Endometrial microvascular endothelial cells (primary cell): ENCODE data around the gene TBXAS1. TPM values are rescaled to one million over a fixed set of nuclear protein-coding genes. Genes with fewer than 3 reads are reported as not detected.
"Not testable (repeated sequence)": the region's sequence is repeated elsewhere in the genome, so short reads cannot be mapped to it uniquely, and the experiment has no call there.

Experiments used
- in situ Hi-C: cut with HindIII; loops from 2 replicates; pipeline ENCODE4 v1.10.0; 2017; ENCODE audit warnings: low sequenced_read_pairs, low pct_unique_long_range_greater_than_20kb; ENCODE audit errors: inconsistent ontology term
- total RNA-seq: library from RNA; depleted of rRNA; stranded (reverse); fragments of >200 nt; gene quantifications from one replicate; pipeline ENCODE4 v1.2.3, GENCODE V29; 2015; ENCODE audit errors: inconsistent ontology term

TBXAS1 gene
- total RNA-seq, 1 donor from 2014 or later, result 6.3 TPM

- in situ Hi-C loops, result no loop called here
These were observed 6.2 kb upstream of the TBXAS1 start for GRCh38 chr7:139822855-139823254.

DNA sequence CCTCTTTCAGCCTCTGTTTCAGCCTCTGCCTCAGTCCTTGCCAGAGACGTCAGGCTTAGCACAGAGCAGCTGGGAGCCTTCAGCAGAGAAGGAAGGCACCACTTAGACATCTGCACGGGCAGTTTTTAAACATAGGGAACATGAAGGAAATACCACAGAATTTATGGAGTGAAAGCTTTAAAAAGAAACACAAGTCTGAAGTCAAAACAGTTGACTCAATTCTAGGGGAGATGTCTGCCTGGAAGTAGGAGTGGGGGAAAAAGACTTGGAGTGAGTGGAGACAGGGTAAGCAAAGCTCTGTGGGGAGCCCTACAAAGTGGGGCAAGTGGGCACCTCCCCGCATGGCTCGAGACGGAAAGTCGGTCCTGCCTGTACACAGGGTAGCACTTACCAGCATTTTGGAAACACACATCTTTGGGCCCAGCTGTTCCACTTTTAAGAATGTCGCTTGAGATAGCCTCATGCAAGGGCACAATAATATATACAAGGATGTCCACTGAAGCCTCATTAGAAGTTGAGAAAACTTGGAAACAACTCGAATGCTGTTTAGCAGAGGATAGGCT lies 5.0 kb upstream of the TBXAS1 start:
- in situ Hi-C loops, result no loop called here

GRCh38 chr7:139825666-139826290 lies 3.3 kb upstream of the TBXAS1 start:
- in situ Hi-C loops, result no loop called here

DNA sequence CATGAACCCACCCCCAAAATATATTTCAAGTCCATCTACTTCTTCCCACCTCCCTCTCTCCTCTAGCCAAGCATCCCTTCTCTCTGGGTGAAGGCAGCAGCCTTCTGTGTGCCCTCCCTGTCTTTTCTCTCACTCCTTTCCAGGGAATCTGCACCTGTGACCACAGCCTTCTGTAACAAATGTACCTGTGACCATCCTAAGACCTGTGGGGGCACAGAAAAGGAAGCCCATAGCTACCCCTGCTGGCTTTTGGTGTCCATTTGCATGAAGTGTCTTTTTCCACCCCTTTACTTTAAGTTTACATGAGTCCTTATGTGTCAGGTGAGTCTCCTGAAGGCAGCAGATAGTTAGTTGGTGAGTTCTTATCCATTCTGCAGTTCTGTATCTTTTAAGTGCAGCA lies 2.0 kb upstream of the TBXAS1 start:
- in situ Hi-C loops, result no loop called here

GRCh38 chr7:139828446-139828845 lies 618 bp upstream of the TBXAS1 start:
- in situ Hi-C loops, result no loop called here

DNA sequence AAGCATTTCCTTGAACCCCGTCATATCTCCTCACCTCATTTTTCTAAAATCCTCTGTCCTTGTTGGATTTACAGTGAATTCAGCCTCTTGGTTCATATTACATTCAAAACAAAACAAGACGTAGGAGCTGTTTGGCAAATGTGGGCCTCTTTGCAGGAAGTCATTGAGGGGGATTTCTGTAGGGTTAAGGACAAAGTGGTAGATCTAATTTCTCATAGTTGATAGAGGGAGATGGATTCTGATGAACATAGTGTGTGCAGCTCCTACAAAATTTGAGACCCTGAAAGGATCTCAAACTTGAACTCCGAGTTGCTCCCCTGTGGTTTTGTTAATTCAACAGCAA lies 682 bp downstream of the TBXAS1 start:
- in situ Hi-C loops, result no loop called here

DNA sequence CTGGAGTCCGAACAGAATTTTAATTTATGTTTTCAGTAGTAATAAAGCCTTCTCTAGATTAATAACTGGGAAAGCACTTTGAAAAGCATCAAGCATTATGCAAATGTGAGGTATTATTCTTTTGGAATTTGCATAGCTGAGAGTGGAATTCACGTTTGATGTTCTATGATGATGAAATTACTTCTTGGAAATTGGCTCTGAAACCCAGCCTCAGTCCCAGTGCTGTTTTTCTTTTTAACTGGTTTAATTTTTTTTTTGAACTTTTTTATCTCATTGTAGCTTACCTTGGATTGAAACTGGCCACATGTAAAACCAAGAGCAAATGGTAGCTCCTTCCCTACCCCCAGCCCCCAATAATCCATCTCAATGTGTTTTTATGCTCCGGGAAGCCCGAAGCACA lies 1.2 kb downstream of the TBXAS1 start:
- in situ Hi-C loops, result no loop called here

DNA sequence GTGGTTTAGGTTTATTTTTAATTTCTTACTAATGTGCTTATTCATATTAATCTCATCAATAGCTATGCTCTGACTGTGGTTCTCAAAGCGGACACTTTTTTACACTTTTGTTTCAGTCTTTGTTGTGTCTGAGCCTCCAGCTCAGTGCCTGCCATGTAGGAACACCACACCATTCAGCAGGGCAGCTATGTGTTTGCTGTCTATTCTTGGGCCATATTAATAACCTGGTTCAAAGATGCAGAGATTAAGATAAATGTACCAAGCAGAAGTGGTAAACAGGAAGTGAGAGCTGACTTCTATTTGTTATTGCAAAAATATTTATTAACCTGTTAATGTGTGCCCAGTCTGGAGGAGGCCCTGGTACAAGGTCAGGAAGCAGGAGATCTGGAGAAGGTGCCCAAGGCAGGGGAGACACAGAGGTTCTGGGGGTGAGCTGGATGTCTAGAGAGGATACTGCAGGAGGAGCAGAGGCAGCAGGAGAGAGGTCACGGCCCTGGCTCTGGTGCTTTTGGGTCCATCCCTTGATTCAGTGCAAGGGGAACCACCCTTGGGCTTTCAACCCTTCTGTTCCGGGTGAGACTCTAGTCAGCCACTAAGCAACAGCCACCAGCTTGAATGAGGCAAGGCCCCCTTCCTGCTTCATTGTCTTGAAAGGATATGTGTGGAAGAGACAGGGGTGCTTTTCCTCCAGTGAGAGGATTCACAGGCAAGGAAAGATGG lies 1.9 kb downstream of the TBXAS1 start:
- in situ Hi-C loops, result no loop called here

DNA sequence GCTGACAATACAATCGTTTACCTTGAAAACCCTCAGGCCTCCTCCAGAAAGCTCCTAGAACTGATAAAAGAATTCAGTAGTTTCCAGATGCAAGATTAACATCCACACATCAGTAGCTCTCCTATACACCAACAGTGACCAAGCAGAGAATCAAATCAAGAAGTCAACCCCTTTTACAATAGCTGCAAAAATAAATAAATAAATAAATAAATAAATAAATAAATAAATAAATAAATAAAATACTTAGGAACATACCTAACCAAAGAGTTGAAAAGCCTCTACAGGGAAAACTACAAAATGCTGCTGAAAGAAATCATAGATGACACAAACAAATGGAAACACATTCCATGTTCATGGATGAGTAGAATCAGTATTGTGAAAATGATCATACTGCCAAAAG lies 6.8 kb downstream of the TBXAS1 start:
- in situ Hi-C loops, result not testable (repeated sequence)

DNA sequence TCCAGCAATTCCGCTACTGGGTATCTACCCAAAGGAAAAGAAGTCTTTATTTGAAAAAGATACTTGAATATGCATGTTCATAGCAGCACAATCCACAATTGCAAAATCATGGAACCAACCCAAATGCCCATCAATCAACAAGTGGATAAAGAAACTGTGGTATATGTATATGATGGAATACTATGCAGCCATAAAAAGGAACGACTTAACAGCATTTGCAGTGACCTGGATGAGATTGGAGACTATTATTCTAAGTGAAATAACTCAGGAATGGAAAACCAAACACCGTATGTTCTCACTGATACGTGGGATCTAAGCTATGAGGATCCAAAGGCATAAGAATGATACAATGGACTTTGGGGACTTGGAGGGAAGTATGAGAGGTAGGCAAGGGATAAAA lies 8.2 kb downstream of the TBXAS1 start:
- in situ Hi-C loops, result not testable (repeated sequence)

DNA sequence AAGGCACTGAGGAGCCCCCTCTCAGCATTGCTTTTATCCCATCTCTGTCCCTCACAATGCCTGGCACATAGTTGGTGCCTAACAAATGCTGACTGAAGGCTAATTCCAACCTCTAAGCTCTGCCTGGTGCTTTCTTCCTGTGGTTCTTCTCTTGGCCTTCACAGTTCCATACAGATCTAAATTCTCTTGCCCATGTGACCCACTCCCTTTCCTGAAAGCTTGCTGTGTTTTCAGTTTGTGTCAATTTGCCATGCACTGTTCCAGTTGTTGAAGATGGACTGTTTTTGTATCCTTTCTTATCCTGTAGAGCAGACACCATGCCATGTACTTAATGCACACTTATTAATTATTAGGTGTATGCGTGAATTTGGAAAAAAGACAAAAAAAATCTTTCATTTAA lies 9.2 kb downstream of the TBXAS1 start:
- in situ Hi-C loops, result no loop called here

GRCh38 chr7:139838876-139839275 lies 9.8 kb downstream of the TBXAS1 start:
- in situ Hi-C loops, result no loop called here

DNA sequence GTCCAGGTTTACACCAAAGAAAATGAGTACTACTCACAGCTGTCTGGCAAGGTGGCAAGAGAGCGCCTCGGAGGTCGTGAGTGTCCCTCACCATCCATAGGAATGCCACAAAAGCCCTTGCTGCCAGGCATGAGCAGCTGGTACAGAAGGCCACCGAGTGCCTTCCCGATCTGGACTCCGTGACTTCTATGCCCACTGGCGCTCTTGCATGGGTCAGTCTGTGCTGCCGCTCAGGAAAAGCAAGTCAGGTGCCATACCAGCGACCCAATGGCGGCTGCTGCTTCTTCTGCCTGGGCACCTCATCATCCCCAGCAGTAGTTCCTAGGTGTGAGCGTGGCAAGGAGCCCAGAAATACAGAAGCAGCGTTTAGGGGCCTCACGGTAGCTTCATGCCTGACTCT lies 11.7 kb downstream of the TBXAS1 start:
- in situ Hi-C loops, result no loop called here

DNA sequence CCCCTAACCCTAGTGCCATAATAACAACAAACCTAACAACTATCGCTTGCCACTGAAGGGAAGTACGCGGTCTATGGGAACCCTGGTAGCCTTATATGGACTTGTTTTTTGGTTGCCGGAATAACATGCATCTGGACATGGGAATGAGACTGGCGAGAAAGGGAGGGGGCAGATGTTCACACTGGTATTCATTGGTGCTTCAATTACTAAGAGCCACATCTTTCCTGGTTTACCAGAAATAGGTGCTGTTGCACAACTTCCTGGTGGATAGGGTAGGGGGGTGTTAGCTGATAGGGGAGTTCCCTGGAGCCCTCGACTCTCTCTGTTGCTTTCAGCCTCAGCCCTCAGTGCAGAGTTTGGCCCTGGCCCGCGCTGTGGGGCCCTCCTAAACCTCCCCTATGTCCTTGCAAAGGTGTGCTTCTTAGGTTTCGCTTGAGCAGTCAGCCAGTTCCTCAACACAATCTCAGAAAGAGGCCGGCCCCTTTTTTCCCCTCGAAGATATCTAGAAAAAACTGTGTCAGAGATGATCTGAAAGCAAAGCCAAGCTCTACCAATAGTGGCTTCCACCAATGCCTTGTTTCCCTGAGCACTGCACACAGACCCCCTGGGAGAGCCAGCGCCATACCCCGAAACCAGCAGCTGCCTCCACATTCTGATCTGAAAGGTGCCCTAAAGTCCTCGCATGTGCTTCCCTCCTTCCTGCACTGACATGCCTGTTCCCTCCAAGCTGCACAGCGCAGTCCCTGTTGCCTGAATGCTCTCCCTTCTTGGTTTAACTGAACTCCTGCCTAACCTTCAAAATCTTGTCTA lies 13.5 kb downstream of the TBXAS1 start:
- in situ Hi-C loops, result no loop called here

DNA sequence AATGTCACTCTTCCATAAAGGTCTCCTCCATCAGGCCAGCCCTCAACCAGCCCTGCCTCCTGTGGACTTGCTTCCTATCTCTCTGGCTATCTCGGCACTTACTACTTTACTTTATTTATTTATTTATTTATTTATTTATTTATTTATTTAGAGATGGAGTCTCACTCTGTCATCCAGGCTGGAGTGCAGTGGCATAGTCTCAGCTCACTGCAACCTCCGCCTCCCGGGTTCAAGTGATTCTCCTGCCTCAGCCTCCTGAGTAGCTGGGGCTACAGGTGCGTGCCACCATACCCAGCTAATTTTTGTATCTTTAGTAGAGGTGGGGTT lies 14.1 kb downstream of the TBXAS1 start:
- in situ Hi-C loops, result not testable (repeated sequence)

- in situ Hi-C loops, result no loop called here
These were observed 15.8 kb downstream of the TBXAS1 start for GRCh38 chr7:139844779-139845442.

DNA sequence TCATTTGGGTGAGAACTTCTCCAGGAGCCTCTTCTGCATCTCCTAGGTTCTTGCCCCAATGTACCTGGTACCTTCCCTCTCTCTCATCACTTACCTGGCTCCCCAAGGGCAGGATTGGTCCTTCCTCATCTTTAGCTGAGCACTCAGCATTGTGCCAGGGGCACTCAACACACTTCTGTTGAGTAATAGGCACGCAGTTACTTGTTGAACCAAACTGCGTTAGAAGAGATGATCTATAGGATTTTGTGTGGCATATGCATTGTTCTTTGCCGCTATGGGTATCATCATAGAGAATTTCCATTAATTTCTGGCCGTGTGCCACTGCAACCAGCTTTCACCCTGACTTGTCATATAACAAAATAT lies 16.4 kb downstream of the TBXAS1 start:
- in situ Hi-C loops, result no loop called here

GRCh38 chr7:139846297-139846696 lies 17.2 kb downstream of the TBXAS1 start:
- in situ Hi-C loops, result no loop called here

DNA sequence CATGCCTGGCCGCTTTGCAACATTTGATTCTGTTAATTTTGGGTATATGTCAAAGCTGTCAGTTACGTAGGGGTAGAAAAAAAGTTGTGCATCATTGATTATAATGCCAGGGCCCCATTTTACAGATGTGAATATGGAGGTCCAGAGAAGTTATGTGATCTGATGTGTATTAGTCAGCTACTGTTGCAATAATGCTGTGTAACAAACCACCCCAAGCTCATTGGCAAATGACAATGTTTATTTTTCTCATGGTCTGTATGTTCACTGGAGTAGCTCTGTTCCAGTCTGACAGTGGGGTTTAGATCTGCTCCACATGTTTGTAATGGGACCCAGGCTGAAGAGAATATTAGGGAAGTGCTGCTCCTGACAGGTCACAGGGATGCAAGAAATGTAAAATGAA lies 19.2 kb downstream of the TBXAS1 start:
- in situ Hi-C loops, result no loop called here

DNA sequence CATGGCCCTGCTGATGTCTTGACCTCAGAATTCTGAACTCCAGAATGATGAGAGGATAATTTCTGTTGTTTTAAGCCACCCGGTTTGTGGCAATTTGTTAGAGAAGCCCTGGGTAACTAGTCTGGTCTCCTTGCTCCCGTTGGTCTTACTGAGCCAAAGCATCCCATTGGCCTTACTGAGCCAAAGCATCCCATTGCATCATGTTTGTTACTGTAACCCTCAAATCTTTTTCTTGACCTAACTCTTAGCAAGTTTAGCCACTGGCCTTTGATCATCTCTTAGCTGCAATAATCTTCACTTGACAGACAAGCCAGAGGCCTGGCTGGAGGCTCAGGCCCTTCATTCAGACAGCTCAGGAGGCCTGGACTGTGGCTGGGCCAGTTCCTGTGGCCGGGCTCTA lies 21.8 kb downstream of the TBXAS1 start:
- in situ Hi-C loops, result no loop called here
